Activated CD4-positive, alpha-beta T cell treated with anti-CD3 and anti-CD28 coated beads, Interleukin-2, amount 10 ng/mL, durations not matched to agents 7 days and 5 days (primary cell): ENCODE data around the gene SLC10A6. TPM values are rescaled to one million over a fixed set of nuclear protein-coding genes. Genes with fewer than 3 reads are reported as not detected.
A peak's percentile ranks its signal among the peaks of the same experiment; 100 is the strongest.

Experiments used
- CTCF ChIA-PET: fragments of 350-600 bp; sonication (Branson Sonifier 250); formaldehyde crosslinking; loops from one replicate; lab custom pipeline; 2021; ENCODE audit warnings: antibody characterized with exemption; lab: Charles Lee
- POLR2A ChIA-PET: fragments of 350-600 bp; sonication (Branson Sonifier 250); formaldehyde crosslinking; loops from one replicate; lab custom pipeline; 2021; ENCODE audit warnings: antibody characterized with exemption; lab: Charles Lee
- DNase-seq: peaks from one replicate; pipeline ENCODE4 v3.0.0-alpha.2; 2020
- H3K27ac Mint-ChIP-seq: one replicate; pipeline ENCODE4 v1.8.0; 2021; ENCODE audit warnings: mild to moderate bottlenecking, moderate library complexity, mixed read lengths
- H3K27me3 Mint-ChIP-seq: one replicate; pipeline ENCODE4 v1.8.0; 2021; ENCODE audit warnings: mixed read lengths
- H3K36me3 Mint-ChIP-seq: one replicate; pipeline ENCODE4 v1.8.0; 2021; ENCODE audit warnings: low read depth, mixed read lengths
- H3K4me1 Mint-ChIP-seq: one replicate; pipeline ENCODE4 v1.8.0; 2021; ENCODE audit warnings: mixed read lengths
- H3K4me3 Mint-ChIP-seq: one replicate; pipeline ENCODE4 v1.8.0; 2021; ENCODE audit warnings: mild to moderate bottlenecking, moderate library complexity, mixed read lengths
- H3K9me3 Mint-ChIP-seq: one replicate; pipeline ENCODE4 v1.8.0; 2021; ENCODE audit warnings: mixed read lengths
- total RNA-seq, 2 experiments: library from RNA; stranded (reverse); gene quantifications; one replicate each; pipeline ENCODE4 v1.2.3, GENCODE V29; 2021

The SLC10A6 gene
- not detected for total RNA-seq

DNA sequence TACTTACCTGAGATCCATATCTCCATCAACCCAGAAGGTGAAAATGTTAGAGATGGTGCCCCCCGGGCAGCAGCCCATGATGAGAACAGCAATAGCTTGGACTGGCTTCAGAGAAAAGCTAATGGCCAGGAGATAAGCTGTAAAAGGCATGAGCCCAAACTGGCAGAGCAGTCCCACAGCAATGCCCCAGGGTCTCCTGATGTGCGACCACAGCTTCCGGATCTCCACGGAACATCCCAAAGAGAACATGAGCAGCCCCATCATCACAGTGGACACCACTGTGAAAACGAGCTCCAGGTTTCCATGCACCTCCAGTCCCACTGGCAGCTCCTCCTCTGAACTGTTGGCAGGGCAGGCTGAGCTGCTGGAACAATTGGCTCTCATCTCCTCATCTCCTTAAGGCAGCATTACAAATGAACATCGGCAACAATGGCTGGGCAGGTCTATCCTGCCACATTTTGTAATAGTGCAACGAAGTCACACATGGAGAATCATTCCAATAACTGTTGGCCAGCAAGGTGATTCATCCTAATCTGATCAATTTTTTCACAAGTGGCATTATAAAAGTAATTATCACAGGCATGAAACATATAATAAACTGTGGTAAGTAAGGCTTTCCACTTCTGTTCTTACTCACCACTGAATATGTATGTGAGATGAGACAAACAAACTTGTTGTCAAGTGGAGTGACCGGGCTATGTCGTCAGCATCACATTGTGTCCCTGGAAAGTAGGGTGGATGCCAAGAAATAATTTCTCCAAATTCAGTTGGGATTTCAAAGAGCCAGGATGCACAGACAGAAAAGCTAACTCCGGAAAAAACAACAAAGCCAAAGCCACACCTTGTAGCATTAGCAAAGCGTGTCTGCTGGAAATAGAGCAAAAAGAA is at the start of gene SLC10A6:
SLC10A6 (minus strand) TSS at position 653 of the 888 bp plus-strand sequence; CDS start at position 384, 269 bp downstream.
- Mint-ChIP-seq H3K27ac (no peak within 1 kb of the TSS), H3K4me3 (no peak within 1 kb of the TSS), H3K9me3 (no peaks in the 10 kb centered on the region), H3K36me3 (no peaks in the 10 kb centered on the region), H3K4me1 (no peaks in the 10 kb centered on the region), H3K27me3 (no peaks in the 10 kb centered on the region)
- POLR2A ChIA-PET, result no interaction called here
- CTCF ChIA-PET, result no interaction called here
- no peak for DNase-seq

DNA sequence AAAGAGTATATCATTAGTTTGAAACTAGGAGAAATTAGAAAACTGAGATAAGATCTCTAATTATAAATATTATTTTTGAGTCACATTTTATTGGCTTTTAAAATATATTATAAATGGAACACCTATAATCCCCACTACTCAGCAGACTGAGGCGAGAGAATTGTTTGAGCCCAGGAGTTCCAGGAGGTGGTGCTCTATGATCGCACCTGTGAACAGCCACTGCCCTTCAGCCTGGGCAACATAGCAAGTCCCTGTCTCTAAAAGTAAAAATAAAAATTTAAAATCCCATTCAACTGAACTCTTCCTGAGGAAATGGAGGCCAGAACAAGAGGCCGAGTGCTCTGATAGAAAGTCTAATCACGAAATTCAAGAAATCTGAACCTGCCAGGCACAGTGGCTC is 49.4 kb upstream of the SLC10A6 start:
- H3K9me3 Mint-ChIP-seq, result no peaks in the 10 kb centered on the region
- no peaks in the 10 kb centered on the region for H3K27me3 Mint-ChIP-seq
- H3K36me3 Mint-ChIP-seq, result no peaks in the 10 kb centered on the region
- H3K27ac Mint-ChIP-seq, result no peak overlapping the region
- CTCF ChIA-PET, result interaction anchor here (1.4 kb wide), 1 partner anchor 24 kb away, joined by 9 read pairs; no protein-coding TSS in a partner anchor
- peaks cover 4% of the 10 kb centered on the region for H3K4me1 Mint-ChIP-seq
- POLR2A ChIA-PET, result no interaction called here
- no peak overlapping the region for H3K4me3 Mint-ChIP-seq
- no peak for DNase-seq

- Mint-ChIP-seq H3K27me3 (peaks cover 9% of the 10 kb centered on the region), H3K4me3 (no peak overlapping the region), H3K27ac (no peak overlapping the region), H3K9me3 (no peaks in the 10 kb centered on the region), H3K36me3 (no peaks in the 10 kb centered on the region), H3K4me1 (peaks cover 9% of the 10 kb centered on the region)
- ChIA-PET POLR2A (no interaction called here), CTCF (no interaction called here)
- DNase-seq, result no peak
Observed at GRCh38 chr4:86896596-86896995, 47.4 kb upstream of the SLC10A6 start.

- H3K36me3 Mint-ChIP-seq, result no peaks in the 10 kb centered on the region
- DNase-seq, result peak; percentile 54
- CTCF ChIA-PET, result no interaction called here
- POLR2A ChIA-PET, result no interaction called here
- no peak overlapping the region for H3K27ac Mint-ChIP-seq
- no peaks in the 10 kb centered on the region for H3K9me3 Mint-ChIP-seq
- peaks cover 16% of the 10 kb centered on the region for H3K27me3 Mint-ChIP-seq
- H3K4me1 Mint-ChIP-seq, result peaks cover 15% of the 10 kb centered on the region
- no peak overlapping the region for H3K4me3 Mint-ChIP-seq
Observed at GRCh38 chr4:86895692-86896488, 46.7 kb upstream of the SLC10A6 start.

- CTCF ChIA-PET, result no interaction called here
- Mint-ChIP-seq H3K4me3 (no peak overlapping the region), H3K27me3 (peaks cover 22% of the 10 kb centered on the region)
Observed at GRCh38 chr4:86894455-86894854, 45.3 kb upstream of the SLC10A6 start.

GRCh38 chr4:86893136-86893535 is 44.0 kb upstream of the SLC10A6 start:
- Mint-ChIP-seq H3K36me3 (no peaks in the 10 kb centered on the region), H3K9me3 (no peaks in the 10 kb centered on the region), H3K27me3 (peaks cover 22% of the 10 kb centered on the region), H3K4me3 (peak overlapping the region; percentile 70), H3K4me1 (peaks cover 15% of the 10 kb centered on the region), H3K27ac (no peak overlapping the region)
- DNase-seq, result no peak
- POLR2A ChIA-PET, result no interaction called here
- CTCF ChIA-PET, result interaction anchor here (0.9 kb wide), 1 partner anchor 45 kb away, joined by 3 read pairs; no protein-coding TSS in a partner anchor

More at GRCh38 chr4:86894455-86894854, 45.3 kb upstream of the SLC10A6 start:
- Mint-ChIP-seq H3K27ac (no peak overlapping the region), H3K36me3 (no peaks in the 10 kb centered on the region), H3K9me3 (no peaks in the 10 kb centered on the region), H3K4me1 (peaks cover 15% of the 10 kb centered on the region)
- DNase-seq, result no peak
- POLR2A ChIA-PET, result no interaction called here

DNA sequence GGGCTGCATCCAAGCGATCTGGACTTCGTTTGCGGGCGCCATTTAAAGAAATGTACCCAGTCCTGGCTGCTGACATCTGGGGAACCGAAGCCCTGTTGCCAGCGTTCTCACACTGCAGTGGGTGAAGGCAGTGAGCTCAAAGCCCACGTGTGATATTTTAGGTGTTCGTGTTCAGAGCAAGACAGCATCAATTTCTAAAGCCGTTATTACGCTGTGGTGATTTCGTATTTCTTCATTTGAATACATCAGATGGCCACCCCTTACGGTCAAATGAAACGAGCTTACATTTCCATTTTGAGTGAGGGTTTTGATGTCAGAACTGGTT is 43.4 kb upstream of the SLC10A6 start:
- CTCF ChIA-PET, result interaction anchor here (0.8 to 0.9 kb wide), 2 partner anchors 16 to 46 kb away, joined by 3 to 9 read pairs; no protein-coding TSS in a partner anchor
- peaks cover 22% of the 10 kb centered on the region for H3K27me3 Mint-ChIP-seq
- POLR2A ChIA-PET, result no interaction called here

GRCh38 chr4:86891762-86892635 is 42.8 kb upstream of the SLC10A6 start, which contains the start of gene C4orf36:
TSS of gene C4orf36 (minus strand) at chr4:86892422. CDS start at chr4:86891520, 902 bp downstream.
- ChIA-PET CTCF (interaction anchor here (0.6 to 0.9 kb wide), 3 partner anchors 9 to 46 kb away, joined by 3 to 9 read pairs (median 3); no protein-coding TSS in a partner anchor), POLR2A (no interaction called here)
- peak; percentile 31 for DNase-seq
- Mint-ChIP-seq H3K27ac (no peak within 1 kb of the TSS), H3K4me3 (peak within 1 kb of the TSS; percentile 74), H3K36me3 (no peaks in the 10 kb centered on the region), H3K27me3 (peaks cover 22% of the 10 kb centered on the region), H3K9me3 (no peaks in the 10 kb centered on the region), H3K4me1 (peaks cover 15% of the 10 kb centered on the region)

More for the DNA sequence above, 43.4 kb upstream of the SLC10A6 start:
- DNase-seq, result no peak
- H3K4me3 Mint-ChIP-seq, result peak overlapping the region; percentile 70
- no peaks in the 10 kb centered on the region for H3K9me3 Mint-ChIP-seq
- H3K36me3 Mint-ChIP-seq, result no peaks in the 10 kb centered on the region
- no peak overlapping the region for H3K27ac Mint-ChIP-seq
- H3K4me1 Mint-ChIP-seq, result peaks cover 15% of the 10 kb centered on the region

DNA sequence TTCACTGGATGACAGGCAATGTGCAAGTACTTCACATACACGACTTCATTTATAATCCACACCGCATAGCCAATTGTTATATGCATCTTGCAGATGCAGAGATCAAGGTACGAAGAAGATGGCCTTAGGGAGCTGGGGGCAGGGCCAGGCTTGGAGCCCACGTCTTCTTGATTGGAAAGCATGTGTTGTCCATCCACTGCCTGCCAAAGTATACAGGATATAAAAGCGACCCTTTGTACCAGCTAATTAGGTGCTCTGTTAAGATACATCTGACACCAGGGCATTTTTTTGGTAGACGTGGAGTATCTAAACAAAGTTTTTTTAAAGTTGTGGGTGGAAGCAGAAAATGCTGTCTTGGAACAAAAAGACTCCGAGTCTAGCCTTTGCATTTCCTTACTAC is 41.6 kb upstream of the SLC10A6 start:
- no peak overlapping the region for H3K27ac Mint-ChIP-seq
- CTCF ChIA-PET, result no interaction called here
- DNase-seq, result no peak
- H3K36me3 Mint-ChIP-seq, result no peaks in the 10 kb centered on the region
- peaks cover 22% of the 10 kb centered on the region for H3K27me3 Mint-ChIP-seq
- peaks cover 15% of the 10 kb centered on the region for H3K4me1 Mint-ChIP-seq
- peak overlapping the region; percentile 74 for H3K4me3 Mint-ChIP-seq
- POLR2A ChIA-PET, result no interaction called here
- H3K9me3 Mint-ChIP-seq, result no peaks in the 10 kb centered on the region

GRCh38 chr4:86879641-86880040 is 30.5 kb upstream of the SLC10A6 start:
- POLR2A ChIA-PET, result no interaction called here
- Mint-ChIP-seq H3K27me3 (no peaks in the 10 kb centered on the region), H3K27ac (no peak overlapping the region), H3K36me3 (no peaks in the 10 kb centered on the region), H3K4me3 (no peak overlapping the region), H3K9me3 (peaks cover 10% of the 10 kb centered on the region), H3K4me1 (no peaks in the 10 kb centered on the region)
- no peak for DNase-seq
- CTCF ChIA-PET, result no interaction called here

DNA sequence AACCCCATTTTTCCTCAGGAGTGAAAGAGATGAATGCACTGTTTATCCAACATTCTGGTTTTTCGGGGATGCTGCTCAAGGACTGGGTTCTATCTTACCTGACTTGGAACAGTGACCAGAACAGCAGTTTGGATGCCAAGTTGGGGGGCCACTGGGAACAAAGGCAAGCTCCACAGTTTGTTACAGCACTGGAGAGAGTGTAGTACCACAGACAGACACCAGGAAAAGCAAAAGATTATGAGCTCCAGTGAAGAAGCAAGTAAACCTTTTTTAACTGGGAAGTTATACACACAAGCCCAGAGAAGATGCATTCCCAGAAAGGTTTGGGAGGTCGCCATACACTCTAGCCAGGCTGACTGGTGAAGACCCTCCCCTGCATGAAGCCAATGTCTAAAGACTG is 29.5 kb upstream of the SLC10A6 start:
- no peaks in the 10 kb centered on the region for H3K27me3 Mint-ChIP-seq
- no peak for DNase-seq
- no peak overlapping the region for H3K27ac Mint-ChIP-seq
- H3K36me3 Mint-ChIP-seq, result no peaks in the 10 kb centered on the region
- H3K4me1 Mint-ChIP-seq, result no peaks in the 10 kb centered on the region
- ChIA-PET POLR2A (no interaction called here), CTCF (no interaction called here)
- H3K4me3 Mint-ChIP-seq, result no peak overlapping the region
- peaks cover 10% of the 10 kb centered on the region for H3K9me3 Mint-ChIP-seq
